ENCODE measurements around the gene SLC39A9.

Gene SLC39A9, protein sequence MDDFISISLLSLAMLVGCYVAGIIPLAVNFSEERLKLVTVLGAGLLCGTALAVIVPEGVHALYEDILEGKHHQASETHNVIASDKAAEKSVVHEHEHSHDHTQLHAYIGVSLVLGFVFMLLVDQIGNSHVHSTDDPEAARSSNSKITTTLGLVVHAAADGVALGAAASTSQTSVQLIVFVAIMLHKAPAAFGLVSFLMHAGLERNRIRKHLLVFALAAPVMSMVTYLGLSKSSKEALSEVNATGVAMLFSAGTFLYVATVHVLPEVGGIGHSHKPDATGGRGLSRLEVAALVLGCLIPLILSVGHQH

DNA sequence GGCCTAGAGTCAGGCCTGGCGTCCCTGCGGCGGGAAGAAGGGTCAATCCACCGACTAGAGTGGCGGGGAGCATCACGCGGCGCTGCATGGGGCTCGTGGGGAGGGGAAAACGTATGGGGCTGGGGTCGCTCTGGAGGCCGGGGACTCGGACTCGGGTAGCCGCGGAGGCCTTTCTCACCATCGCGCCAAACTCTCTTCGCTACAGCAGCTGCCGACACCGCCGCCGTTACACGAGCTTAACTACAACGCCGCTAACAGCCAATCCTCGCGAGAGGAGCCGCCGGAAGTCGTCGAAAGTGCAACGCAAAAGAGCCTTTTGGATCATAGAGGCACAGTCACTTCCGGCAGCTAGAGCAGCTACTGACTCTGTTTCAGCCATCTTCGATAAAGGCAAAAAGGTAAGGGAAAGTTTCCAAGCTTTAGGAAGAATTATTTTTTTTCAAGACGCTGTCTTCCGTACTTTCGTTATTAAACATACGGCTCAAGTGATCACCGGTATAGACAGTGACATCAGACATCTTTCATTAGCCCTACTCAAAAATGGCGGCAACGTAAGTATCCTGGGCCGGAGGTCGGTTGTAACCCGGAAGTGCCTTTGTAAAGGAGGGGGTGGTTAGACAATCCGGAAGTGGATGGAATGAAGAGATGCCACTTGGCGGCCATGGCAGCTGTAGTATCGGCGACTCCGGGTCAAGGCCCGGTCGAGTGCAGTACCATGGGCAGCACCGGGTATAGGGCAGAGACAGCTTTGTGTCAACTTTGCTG, at the start of gene SLC39A9, which contains the start of gene ERH:
SLC39A9 (plus strand) TSS at position 640 of the 765 bp plus-strand sequence. CDS start 678 bp downstream, outside the sequence.
ERH (minus strand) TSS at position 247 of the 765 bp plus-strand sequence; CDS start at position 181, 66 bp downstream.
- DNase-seq, result peak; percentile 98

- no peak for DNase-seq
These were observed 49.3 kb upstream of the SLC39A9 start for GRCh38 chr14:69349091-69349777.

- no peak for DNase-seq
These were observed 47.6 kb upstream of the SLC39A9 start for GRCh38 chr14:69350892-69351291.

DNA sequence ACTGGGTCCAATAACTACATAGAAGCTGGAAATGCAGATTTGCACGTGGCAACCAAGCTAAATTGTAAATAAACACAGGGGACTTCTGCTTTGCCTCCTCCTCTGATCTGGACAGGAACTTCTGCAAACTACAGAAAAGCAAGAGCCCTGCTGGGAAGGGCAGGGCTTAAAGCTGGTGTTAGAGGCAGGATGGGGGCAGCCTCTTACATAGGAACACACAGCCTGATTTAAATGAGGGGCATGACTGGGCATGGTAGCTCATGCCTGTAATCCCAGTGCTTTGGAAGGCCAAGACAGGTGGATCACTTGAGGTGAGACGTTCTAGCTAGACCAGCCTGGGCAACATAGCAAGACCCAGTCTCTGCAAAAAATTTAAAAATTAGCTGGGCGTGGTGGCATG, 47.1 kb upstream of the SLC39A9 start:
- DNase-seq, result no peak

GRCh38 chr14:69351911-69352310, 46.6 kb upstream of the SLC39A9 start:
- DNase-seq, result no peak

DNA sequence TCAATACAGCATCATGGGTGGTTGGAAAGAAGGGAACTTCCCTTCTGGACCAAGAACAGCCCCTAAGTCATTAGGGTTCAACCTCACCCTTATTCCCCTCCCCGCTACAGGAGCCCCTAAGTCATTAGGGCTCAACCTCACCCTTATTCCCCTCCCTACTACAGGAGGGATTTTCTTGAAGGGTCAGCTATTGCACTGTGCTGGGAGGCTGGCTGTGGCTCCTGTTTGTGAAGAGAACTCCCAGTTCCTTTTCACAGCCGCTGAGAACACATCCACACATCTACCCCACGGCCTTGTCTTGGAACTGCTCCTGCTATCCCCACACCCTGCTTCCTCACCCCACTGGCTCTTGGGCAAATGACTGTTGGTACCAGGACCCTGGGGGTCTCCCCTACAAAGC, 45.3 kb upstream of the SLC39A9 start:
- DNase-seq, result no peak

GRCh38 chr14:69354383-69355153, 43.9 kb upstream of the SLC39A9 start:
- DNase-seq, result no peak

- DNase-seq, result no peak
These were observed 43.3 kb upstream of the SLC39A9 start for GRCh38 chr14:69355154-69355597.

GRCh38 chr14:69355607-69356281, 42.7 kb upstream of the SLC39A9 start:
- no peak for DNase-seq

GRCh38 chr14:69356903-69357543, 41.5 kb upstream of the SLC39A9 start:
- DNase-seq, result no peak

GRCh38 chr14:69357544-69358200, 40.8 kb upstream of the SLC39A9 start:
- no peak for DNase-seq

- no peak for DNase-seq
These were observed 40.1 kb upstream of the SLC39A9 start for GRCh38 chr14:69358233-69358963.

DNA sequence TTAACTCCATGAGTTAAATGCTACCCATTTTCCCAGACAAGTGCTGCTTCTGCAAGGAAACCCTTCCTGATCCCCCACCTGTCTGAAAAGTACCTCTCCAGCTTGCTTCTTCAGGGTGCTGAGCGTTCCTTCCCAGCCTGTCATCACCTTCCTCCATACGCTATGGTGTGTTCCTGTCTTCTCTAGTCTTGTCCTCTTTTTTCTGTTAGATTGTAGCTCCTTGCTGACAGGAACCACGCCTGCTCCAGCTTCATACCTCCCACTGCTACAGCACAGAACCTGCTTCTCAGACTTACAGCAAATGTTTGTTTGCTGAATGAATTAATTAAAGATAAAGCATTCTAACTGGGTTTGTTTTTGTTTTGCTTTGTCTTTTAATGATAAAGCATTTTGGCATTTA, 39.5 kb upstream of the SLC39A9 start:
- DNase-seq, result no peak

GRCh38 chr14:69360438-69361108, 37.9 kb upstream of the SLC39A9 start:
- DNase-seq, result no peak

DNA sequence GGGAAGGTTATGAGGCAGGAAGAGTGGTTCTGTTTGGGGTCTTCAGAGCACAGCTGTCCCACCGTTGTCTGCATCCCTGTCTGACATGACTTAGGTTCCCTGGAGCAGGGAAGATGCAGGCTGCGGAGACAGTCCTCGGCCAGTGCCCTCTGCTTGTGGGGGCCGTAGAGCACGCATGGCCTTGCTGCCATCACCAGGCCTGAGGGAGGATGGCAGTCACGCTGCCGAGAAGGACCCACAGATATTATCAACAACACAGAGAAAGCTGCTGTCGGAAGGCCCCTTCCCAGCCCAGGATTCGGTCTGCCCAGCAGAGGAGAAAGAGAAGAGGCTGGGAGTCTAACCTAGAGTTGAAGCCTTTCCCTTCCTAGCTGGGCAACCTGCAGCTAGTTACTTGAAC, 35.4 kb upstream of the SLC39A9 start:
- DNase-seq, result peak; percentile 62

DNA sequence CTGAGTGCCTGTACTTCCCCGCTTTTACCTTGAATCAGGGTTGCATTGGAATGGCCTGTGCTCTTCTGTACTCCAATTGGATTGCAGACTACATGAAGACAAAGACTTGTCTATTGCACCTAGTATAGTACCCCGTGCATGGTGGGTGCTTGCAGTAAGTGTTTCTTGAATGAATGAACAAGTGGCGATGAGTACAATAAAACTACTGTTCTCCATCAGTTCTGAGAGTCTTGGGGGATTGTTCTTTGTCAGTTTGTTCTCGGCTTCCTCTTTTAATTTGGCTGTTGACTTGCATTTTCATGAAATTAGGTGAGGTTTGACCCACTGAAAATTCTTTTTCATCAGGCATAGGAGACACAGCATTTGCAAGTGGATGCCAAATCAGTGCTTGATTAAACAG, 34.5 kb upstream of the SLC39A9 start:
- no peak for DNase-seq

DNA sequence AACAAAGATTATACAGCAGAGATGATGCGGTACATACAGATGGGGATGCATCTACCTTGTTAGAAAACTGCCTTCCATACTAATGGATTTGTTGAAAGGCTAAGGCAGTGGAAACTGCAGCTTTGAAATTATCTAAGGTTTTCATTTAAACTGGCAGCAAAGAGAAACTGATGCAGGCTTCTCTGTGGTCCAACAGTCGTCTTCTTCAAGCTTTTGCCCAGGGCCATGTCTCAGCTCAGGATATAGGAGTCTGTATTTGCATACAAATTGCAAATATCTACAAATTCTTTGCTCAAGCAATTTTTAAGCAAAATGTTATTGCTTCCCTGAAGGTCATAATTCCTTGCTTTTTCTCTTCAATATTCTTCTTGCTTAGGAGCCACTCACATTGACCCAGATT, 34.1 kb upstream of the SLC39A9 start:
- DNase-seq, result no peak

GRCh38 chr14:69366069-69366468, 32.4 kb upstream of the SLC39A9 start:
- no peak for DNase-seq

- DNase-seq, result no peak
These were observed 31.7 kb upstream of the SLC39A9 start for GRCh38 chr14:69366761-69367160.

DNA sequence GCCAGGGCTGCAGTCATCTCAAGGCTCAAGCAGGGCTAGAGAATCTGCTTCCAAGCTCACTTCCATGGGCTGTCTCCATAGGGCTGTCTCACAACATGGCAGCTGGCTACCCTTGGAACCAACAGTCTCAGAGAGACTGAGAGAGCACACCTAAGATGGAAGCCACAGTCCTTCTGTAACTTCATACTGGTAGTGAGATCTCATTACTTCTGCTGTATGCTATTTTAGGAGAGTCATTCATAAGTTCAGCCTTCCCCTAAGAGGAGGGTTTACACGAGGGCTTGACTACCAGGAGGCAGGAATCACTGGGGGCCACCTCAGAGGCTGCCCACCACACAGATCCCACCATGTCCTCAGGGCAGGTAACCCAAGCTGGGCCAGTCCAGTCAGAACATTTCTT, 30.1 kb upstream of the SLC39A9 start:
- no peak for DNase-seq

Data from retina (tissue), 1 donor.